HG02798 (cell line): Measurements from ENCODE around the gene SHROOM3.

Experiments
- ATAC-seq: cut with Tn5 transposase; IDR thresholded peaks from one replicate; pipeline ENCODE4 v1.9.1; 2021; ENCODE audit warnings: mild to moderate bottlenecking; ENCODE audit not compliant: unreplicated experiment, poor library complexity

Gene SHROOM3

GRCh38 chr4:76489686-76490161 is 54.7 kb downstream of the SHROOM3 start:
- no peak for ATAC-seq

GRCh38 chr4:76492055-76492454 is 57.0 kb downstream of the SHROOM3 start:
- no peak for ATAC-seq

- ATAC-seq = no peak
Observed at GRCh38 chr4:76494243-76494642, 59.2 kb downstream of the SHROOM3 start.

- no peak for ATAC-seq
Observed at GRCh38 chr4:76494871-76495590, 60.0 kb downstream of the SHROOM3 start.

- ATAC-seq = no peak
Observed at GRCh38 chr4:76498550-76498949, 63.5 kb downstream of the SHROOM3 start.

GRCh38 chr4:76499461-76499860 is 64.4 kb downstream of the SHROOM3 start:
- peak; percentile 82 for ATAC-seq

- no peak for ATAC-seq
Observed at GRCh38 chr4:76502886-76503285, 67.9 kb downstream of the SHROOM3 start.

- no peak for ATAC-seq
Observed at GRCh38 chr4:76504613-76505465, 69.8 kb downstream of the SHROOM3 start.

GRCh38 chr4:76511947-76512346 is 76.9 kb downstream of the SHROOM3 start:
- ATAC-seq = no peak

- ATAC-seq = no peak
Observed at GRCh38 chr4:76513482-76513881, 78.5 kb downstream of the SHROOM3 start.

- ATAC-seq = no peak
Observed at GRCh38 chr4:76514087-76514486, 79.1 kb downstream of the SHROOM3 start.

GRCh38 chr4:76515975-76516843 is 81.2 kb downstream of the SHROOM3 start:
- peak; percentile 88 for ATAC-seq

GRCh38 chr4:76518241-76518640 is 83.2 kb downstream of the SHROOM3 start:
- no peak for ATAC-seq

- ATAC-seq = no peak
Observed at GRCh38 chr4:76523593-76523992, 88.6 kb downstream of the SHROOM3 start.

GRCh38 chr4:76525751-76526150 is 90.7 kb downstream of the SHROOM3 start:
- ATAC-seq = no peak

GRCh38 chr4:76526585-76526990 is 91.6 kb downstream of the SHROOM3 start:
- no peak for ATAC-seq

- ATAC-seq = no peak
Observed at GRCh38 chr4:76527666-76528065, 92.6 kb downstream of the SHROOM3 start.

- ATAC-seq = no peak
Observed at GRCh38 chr4:76531597-76531996, 96.6 kb downstream of the SHROOM3 start.

GRCh38 chr4:76532805-76533204 is 97.8 kb downstream of the SHROOM3 start:
- ATAC-seq = no peak

- ATAC-seq = no peak
Observed at GRCh38 chr4:76533314-76533713, 98.3 kb downstream of the SHROOM3 start.
